ENCODE results near the gene PRKCA. TPM values are rescaled to one million over a fixed set of nuclear protein-coding genes. Genes with fewer than 3 reads are reported as not detected.

PRKCA gene
- polyA plus RNA-seq, 3 donors = 24.5 to 28.5 (median 27.0) TPM

DNA sequence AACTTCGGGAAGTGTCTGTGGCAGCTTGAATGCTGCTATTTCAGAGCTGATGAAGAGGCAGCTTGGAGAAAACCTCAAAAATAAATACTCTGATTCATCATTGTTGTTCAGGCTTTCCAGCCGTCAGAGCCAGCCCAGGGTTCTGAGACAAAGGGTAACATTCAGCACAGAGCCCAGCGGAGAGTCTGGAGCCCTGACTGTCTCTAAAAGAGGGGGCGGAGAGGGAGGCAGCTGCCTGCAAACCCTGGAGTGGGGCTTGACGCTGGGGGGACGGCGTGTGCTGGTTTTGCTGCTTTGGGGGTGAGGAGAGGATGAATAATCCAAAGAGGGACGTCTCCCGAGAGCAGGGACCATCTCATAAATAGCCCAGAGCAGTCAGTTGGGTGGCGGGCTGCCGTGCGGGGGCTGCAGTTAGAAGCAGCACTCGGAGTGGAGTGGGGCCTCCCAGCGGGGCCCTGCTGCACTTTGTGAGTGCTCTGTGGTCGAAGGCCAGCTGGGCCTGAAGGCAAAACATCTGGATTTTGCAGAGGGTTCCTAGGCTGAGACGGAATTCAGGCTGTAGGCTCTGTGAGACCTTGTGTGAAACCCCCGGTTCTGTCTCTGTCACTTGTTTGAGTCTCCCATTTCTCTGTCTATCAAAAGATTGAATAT lies 237.8 kb downstream of the PRKCA start:
- DNase-seq (ENCODE audit: extremely low read depth in 1 of 11, low read depth in 9 of 11, low spot score in 4 of 11) = peak in 5 of 11 donors; percentile 35 to 52 (median 41)

DNA sequence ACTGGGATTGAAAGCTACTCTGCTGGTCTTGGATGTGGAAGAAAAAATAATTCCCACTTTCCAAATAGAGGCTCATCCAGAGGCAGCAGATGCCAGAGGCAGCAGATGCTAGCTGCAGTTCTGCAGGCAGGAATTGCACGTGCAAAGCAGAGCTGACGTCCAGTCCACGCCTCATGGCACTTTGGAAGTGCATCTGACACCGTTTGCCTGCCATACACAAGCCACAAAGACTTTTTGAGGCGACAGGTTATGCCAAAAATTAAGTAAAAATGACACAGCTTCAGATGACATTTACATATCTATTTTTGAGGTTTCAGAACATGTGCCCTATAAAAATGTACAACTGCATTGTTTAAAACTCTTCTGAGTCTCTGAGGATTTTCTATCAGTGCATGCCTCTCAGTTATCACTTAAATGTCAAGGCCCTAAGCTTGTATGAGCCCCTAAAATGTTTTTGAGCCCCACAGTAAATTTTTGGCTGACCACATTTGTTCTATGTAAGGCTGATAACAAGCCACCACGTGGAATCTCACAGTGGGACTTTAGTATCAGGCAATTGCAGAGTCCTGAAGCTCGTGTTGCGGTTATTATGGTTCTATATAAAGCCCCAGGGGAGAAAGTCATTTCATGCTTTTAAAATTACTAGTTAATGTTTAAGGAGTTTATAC lies 239.2 kb downstream of the PRKCA start:
- no peak for DNase-seq (ENCODE audit: extremely low read depth in 1 of 11, low read depth in 9 of 11, low spot score in 4 of 11)

DNA sequence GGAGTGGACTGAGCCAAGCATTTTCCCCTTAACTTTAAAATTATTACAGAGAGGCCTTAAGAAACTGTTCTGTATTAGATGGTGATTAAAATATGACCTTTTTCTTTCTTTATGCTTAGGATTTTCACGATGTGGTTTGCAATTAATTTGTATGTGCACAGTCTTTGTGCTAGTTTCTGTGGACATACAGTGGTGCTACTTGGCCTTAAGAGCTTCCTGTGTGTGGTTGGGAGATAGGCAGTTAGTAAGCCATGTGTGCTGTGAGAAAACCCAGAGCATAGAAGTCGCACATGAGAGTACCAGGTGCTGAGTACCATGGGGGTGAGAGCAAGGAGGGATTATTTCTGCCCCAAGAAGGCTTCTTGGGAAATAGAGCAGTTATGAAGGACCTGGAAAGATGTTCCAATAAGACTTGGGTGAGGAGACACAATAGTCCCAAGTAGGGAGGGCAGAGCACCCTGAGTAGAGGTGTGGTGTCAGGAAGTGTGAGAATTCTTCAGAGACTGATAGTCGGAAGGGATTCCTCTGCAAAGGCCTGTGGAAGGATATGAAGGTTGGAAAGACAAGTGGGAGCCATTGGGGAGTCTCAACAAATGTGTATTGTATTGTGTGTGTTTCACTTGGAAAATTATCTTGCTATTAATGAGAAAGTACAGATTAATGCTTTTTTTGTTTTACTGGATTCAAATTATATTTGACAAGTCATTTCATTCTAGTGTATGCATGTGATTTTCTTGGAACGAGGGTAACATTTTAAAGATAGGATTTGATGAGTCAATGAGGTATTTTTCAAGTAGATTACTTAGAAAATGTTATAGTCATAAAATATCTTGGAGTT lies 239.9 kb downstream of the PRKCA start:
- DNase-seq (ENCODE audit: extremely low read depth in 1 of 11, low read depth in 9 of 11, low spot score in 4 of 11) = no peak

DNA sequence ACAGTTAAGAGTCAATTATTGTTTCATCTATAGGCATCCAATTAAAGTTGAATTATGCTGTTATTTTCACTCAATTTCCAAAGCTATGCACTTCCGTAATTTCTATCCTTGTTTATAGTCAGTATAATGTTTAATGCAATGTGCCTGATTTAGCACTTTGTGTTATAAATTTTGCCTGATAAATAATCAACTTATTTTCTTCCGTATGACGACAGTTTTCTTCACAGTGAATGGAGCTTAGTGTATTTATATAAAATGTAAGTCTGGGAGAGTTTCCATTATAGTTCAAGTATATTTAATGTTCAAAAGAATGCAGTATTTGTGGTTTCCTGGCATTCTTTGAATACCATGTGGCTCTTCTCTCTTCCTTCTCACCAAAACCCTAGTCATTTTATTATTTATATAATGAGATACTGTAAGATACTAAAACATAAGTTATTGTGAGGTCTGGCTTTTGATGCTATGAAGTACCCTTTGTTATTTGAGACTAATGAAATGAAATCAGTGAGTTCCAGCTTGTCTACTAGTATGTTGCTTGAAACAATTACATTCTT lies 240.6 kb downstream of the PRKCA start:
- no peak for DNase-seq (ENCODE audit: extremely low read depth in 1 of 11, low read depth in 9 of 11, low spot score in 4 of 11)

DNA sequence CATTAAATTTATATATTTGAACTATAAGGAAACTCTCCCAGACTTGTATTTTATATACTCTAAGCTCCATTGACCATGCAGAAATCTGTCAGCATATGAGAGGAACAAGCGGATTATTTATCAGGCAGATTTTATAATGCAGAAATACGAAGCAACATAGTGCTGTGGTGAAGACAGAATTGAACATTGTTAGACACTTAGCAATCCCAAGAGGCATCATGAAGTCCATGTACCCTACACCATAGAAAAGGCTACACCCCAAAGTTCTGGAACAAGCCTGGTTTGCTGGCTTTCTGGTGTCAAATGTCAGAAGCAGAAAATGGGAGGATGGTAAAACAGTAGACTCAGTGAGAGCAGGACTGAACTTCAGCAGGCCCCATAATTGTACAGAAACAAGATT lies 241.1 kb downstream of the PRKCA start:
- no peak for DNase-seq (ENCODE audit: extremely low read depth in 1 of 11, low read depth in 9 of 11, low spot score in 4 of 11)

DNA sequence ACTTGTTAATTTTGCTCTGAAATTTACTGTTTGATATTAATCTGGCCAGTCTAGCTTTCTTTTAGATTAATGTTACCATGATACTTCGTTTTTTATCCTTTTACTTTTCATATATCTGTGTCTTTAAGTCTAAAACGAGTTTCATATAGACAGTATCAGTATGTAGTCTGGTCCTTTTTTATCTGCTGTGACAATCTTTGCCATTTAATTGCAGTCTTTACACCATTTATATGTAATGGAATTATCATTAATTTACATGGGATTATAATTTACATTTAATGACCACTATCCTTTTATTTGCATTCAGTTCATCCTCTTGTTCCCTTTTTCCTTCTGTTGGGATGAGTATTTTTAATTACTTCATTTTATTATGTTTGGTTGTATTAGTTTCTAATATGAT lies 243.5 kb downstream of the PRKCA start:
- no peak for DNase-seq (ENCODE audit: extremely low read depth in 1 of 11, low read depth in 9 of 11, low spot score in 4 of 11)

DNA sequence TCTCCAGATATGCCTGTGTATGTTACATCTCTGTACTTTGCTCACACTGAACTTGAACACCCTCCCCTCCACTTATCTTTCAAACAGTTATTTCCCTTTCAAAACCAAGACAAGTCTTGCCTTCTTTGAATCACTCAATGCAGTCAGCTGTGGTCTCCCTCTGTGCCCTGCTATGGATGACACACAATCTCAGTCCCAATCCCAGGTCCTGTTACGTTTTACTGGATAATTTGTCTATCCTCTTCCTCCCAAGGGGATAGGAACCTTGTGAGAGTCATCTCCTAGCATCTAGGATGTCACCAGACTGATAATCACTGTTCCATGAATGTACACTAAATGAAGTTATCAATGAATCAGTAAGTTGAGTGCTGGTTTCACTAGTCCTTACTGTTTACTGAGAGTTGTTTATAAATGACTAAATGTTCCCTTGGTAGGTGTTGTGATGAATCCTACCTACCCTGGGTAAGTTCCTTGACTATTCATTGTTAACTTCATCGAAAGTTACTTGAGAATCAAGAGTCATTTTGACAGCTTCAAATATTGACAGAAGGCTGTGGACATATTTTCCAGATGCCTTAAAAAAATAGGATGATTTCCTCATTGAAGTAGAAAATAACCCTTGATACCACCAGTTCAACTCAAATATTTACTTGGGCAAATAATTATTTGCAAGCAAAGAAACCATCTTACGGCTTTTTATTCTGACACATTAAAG lies 244.9 kb downstream of the PRKCA start:
- DNase-seq (ENCODE audit: extremely low read depth in 1 of 11, low read depth in 9 of 11, low spot score in 4 of 11) = no peak

DNA sequence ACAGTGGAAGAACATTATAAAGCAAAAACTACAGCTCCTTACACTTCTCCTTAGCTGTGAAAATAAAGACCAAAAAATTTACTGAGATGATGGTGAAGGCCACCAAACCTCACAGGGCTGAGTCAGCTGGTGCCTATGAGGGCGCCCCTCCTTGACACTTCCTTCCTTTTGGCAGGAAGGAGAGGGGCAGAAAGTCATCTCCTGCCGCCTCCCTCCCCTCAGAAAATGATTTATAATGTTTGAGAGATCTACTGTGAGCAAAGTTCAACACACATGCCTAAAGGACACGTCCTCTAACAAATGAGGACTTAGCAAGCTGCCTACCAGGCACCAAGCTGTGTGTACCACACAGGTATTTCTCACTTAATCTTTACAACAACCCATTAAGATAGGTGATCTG lies 245.7 kb downstream of the PRKCA start:
- no peak for DNase-seq (ENCODE audit: extremely low read depth in 1 of 11, low read depth in 9 of 11, low spot score in 4 of 11)

DNA sequence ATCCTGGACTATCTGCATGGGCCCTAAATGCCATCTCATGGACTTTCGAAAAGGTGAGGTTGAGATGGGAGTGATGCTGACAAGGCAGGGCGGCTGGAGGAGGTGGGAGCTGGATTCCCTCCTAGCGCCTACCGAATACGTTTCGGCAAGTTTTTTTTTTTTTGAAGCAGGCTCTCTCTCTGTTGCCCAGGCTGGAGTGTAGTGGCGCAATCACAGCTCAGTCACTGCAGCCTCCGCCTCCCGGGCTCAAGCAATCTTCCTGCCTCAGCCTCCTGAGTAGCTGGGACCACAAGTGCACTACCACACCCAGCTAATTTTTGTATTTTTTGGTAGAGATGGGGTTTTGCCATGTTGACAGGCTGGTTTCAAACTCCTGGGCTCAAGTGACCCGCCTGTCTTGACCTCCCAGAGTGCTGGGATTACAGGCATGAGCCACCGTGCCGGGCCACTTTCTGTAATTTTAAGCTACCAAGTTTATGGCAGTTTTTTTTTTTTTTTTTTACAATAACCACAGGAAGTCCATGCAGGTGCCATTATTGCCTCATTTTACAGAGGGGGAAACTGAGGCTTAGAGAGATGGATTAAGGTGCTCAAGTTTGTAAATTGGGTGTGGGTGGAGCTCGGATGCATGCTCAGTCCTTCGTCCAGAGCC lies 246.4 kb downstream of the PRKCA start:
- no peak for DNase-seq (ENCODE audit: extremely low read depth in 1 of 11, low read depth in 9 of 11, low spot score in 4 of 11)

DNA sequence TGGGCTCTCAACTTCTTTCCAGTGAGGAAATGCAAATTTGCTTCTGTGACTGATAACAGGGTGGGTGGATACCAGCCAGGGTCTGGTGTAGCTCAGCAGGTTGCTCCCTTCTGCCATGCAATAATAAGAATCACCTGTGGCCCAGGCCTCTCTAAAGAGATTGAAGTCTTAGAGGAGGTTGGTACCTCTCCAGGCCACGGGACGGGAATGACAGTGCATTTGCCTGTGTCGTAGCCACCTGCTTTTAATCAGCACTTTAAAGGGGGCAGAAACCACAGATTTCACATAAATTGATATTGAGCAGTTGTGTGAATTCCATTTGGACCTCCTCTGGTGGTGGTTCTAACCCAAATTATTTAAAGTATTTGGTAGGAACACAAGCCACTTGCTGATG lies 246.9 kb downstream of the PRKCA start:
- DNase-seq (ENCODE audit: extremely low read depth in 1 of 11, low read depth in 9 of 11, low spot score in 4 of 11) = no peak

DNA sequence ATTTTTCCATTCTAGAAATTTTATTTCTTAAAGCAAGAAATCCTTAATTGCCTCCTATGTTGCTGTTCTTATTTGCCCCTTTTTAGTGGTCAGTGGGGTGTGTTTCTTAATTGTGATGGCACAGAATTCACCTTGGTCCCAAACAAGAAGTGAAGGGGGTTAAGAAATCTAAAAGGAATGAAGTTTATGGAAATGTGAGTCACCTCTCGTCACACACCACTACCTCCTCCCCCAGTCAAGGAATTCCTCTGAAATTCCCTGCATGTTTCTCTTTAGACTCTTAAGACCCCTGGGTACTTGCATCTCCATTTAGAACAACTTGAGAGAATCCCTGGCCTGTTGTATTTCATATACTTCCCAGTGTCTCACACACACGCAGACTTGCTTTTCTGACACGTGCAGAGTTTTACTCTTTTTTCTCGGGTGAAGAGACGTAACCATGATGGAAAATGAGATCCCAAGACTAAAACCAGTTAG lies 247.4 kb downstream of the PRKCA start:
- peak in 1 of 11 donors; percentile 46 for DNase-seq (ENCODE audit: extremely low read depth in 1 of 11, low read depth in 9 of 11, low spot score in 4 of 11)

DNA sequence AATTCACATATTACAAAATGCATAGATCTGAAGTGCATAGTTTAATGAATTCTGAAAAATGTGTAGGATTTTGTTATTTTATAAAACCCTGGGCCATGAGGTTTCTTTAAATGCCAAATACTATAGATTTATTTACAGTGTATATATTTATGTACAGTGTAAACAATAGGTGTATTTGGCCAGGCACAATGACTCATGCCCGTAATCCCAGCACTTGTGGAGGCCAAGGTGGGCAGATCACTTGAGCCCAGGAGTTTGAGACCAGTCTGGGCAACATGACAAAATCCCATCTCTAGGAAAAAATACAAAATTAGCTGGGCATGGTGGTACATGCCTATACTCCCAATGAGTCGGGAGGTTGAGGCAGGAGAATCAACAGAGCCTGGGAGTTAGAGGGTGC lies 249.4 kb downstream of the PRKCA start:
- DNase-seq (ENCODE audit: extremely low read depth in 1 of 11, low read depth in 9 of 11, low spot score in 4 of 11) = no peak

DNA sequence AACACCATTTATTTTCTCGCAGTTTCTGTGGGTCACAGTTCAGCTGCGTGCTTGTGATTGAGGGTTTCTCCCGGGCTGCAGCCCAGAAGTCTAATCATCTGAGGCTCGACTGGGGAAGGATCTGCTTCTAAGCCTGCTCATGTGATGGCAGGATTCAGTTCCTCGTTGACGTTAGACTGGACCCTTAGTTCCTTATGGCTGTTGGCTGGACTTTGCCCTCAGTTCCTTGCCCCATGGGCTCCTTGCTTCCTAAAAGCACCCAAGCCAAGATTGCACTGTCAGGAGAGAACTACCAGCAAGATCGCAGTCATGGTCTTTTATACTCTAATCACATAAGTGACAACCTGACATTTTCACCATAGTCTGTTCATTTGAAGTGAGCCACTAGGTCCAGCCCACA lies 250.0 kb downstream of the PRKCA start:
- no peak for DNase-seq (ENCODE audit: extremely low read depth in 1 of 11, low read depth in 9 of 11, low spot score in 4 of 11)

DNA sequence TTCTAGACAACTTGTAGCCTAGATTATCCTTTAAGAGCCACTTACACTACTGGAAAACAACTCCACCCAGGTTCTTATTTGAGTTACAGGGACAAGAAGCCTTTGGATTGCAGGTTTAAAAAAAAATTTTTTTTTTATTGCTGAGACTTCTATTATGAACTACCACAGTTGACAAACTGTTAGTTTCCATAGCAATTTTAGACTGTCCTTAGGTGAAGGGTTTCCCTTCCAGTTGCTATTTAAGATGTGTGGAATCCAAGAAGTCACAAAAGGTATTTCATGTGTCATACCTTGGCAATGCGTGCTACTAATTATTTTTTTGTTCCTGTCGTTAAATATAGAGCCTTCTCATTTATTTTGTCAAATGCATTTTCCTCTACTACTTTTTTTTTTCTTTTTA lies 253.2 kb downstream of the PRKCA start:
- DNase-seq (ENCODE audit: extremely low read depth in 1 of 11, low read depth in 9 of 11, low spot score in 4 of 11) = no peak

DNA sequence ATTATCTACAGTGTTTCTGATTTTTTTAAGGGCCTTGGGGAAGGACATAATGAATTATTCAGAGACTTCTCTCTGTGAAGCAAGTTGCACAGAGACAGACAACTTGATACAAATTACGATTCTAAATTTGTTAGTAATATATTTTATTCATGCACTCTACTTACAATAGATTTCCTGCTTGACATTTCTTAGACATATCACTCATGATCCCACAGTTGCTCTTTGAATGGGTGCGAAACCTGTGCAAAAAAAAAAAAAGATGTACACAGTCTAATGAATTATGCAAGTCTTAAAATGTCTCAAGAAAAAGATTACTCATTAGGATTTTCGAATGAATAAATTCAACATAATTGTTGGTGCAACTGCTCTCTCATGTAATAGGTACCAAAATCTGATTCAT lies 254.8 kb downstream of the PRKCA start:
- DNase-seq (ENCODE audit: extremely low read depth in 1 of 11, low read depth in 9 of 11, low spot score in 4 of 11) = no peak

DNA sequence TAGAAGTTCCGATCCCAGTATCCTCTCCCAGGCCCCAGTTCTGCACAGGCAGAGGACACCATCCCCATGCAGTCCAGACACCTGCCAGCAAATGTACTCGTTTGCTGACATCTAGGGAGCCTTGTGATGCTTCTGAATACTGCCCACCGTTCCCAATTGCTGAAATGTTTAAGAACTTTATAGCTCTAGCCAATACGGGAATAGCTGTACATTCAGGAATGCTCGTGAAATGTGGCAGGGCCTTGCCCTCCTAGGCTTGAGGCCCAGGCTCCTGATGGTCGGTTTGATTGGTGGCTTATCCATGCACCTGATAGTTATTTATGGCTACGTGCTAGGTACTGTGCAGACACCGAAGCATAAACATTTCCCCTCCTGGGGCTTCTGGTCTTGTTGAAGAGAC lies 255.5 kb downstream of the PRKCA start:
- DNase-seq (ENCODE audit: extremely low read depth in 1 of 11, low read depth in 9 of 11, low spot score in 4 of 11) = no peak

DNA sequence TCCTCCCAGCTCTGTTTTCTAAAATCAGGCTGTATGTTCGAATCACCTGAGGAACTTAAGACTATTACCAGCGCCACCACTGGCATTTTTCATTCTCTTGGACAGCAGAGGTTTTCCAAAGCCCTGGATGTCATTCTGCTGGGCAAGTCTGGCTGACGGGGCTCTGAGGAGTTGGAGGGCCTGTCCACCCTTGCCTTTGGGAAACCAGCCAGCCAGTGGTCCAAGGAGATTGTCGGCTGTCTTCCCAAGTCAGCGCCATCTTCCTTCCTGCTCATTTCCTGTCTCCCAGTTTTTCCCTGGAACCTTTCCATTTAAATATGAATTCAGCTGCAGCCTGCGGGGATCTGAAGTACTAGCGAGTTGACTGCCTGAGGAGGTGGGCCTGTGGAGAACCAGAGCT lies 258.3 kb downstream of the PRKCA start:
- no peak for DNase-seq (ENCODE audit: extremely low read depth in 1 of 11, low read depth in 9 of 11, low spot score in 4 of 11)

DNA sequence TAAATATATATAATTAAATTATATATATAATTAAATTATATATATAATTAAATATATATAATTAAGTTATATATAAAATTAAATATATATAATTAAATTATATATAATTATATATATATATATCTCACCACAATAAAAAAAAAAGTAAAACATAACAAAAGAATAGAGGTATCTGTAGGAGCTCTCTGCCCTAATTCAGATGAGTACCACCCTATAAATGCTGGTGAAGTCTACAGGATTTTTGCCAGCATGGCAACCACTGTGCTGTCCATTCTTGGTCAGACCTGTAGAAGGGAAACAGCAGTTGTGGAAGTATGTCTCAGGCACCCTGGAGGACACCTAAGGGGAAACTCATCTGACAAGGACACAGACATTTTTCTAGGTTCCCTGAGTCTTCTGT lies 259.7 kb downstream of the PRKCA start:
- no peak for DNase-seq (ENCODE audit: extremely low read depth in 1 of 11, low read depth in 9 of 11, low spot score in 4 of 11)

DNA sequence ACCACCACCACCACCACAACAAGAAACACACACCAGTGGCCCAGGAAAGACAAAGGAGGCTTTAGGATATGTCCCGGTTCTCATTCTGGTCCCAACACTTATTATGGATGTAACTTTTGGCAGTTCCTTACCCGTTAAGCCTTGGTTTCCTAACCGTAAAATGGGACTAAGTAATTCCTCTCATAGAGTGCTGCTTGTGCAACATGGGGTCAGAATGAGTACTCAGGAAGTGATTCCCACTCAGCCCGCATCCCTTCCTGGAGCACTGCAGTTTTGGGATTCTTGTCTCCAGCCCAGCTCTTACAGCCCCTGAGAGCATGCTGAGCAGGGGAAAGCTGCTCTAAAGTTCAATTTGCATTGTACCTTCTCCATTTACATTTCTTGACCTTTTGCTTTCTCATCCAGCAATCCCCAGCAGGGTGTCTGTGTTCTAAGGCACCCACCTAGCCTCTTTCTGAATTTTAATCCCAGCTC lies 262.6 kb downstream of the PRKCA start:
- DNase-seq (ENCODE audit: extremely low read depth in 1 of 11, low read depth in 9 of 11, low spot score in 4 of 11) = no peak
